ENCODE results near the gene ZFX. TPM values are rescaled to one million over a fixed set of nuclear protein-coding genes. Genes with fewer than 3 reads are reported as not detected.
A peak's percentile ranks its signal among the peaks of the same experiment; 100 is the strongest.

The ZFX gene
- total and polyA plus RNA-seq, 2 donors (not counting 1 experiment from before 2014, with no cell fraction given), result 31.2 to 61.9 TPM

DNA sequence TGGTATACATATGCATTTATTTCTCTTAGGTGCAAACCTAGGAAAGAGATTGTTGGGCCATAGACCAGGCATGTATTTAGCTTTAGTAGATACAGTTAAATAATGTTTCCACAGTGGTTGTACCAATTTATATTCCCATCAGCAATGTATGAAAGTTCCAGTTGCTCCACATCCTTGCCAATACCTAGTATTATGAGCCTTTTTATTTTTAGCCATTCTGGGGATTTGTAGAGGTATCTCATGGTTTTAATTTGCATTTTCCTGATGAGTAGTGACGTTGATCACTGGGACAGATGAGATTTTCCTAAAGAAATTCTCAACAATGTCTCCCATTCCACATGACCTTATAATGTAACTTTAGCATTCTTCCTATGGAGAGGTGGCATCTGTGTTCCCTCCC lies 107.5 kb downstream of the ZFX start:
- no peaks in the 10 kb centered on the region for H3K4me1 ChIP-seq (ENCODE audit: control insufficient read depth, extremely low read depth, insufficient read depth, low read length)
- no peak overlapping the region for H3K4me2 ChIP-seq (ENCODE audit: extremely low read depth, insufficient read depth, low read length)
- H3K79me2 ChIP-seq (ENCODE audit: control insufficient read depth, insufficient read depth, low read length), result no peaks in the 10 kb centered on the region
- H3K9ac ChIP-seq (ENCODE audit: insufficient read depth, low read length), result no peak overlapping the region
- no peak overlapping the region for H3K27ac ChIP-seq (ENCODE audit: insufficient read depth, low read length)
- H3K27me3 ChIP-seq (ENCODE audit: control insufficient read depth, insufficient read depth, low read length), result no peaks in the 10 kb centered on the region
- no peaks in the 10 kb centered on the region for H3K9me3 ChIP-seq (ENCODE audit: control insufficient read depth, insufficient read depth, low read depth, low read length)
- H3K4me3 ChIP-seq (replicated peaks in 1 of 4; ENCODE audit: control extremely low read depth in 1 of 4, insufficient read depth in 1 of 4, low read depth in 3 of 4, low read length in 4 of 4), result no peak overlapping the region
- H2AFZ ChIP-seq (ENCODE audit: low read length), result no peak overlapping the region
- no peaks in the 10 kb centered on the region for H4K20me1 ChIP-seq (ENCODE audit: control insufficient read depth, extremely low read depth, insufficient read depth, low read length)
- no peaks in the 10 kb centered on the region for H3K36me3 ChIP-seq (ENCODE audit: control insufficient read depth, insufficient read depth, low read length)
- TF ChIP-seq EZH2 (IDR thresholded peaks at IDR 0.05; ENCODE audit: low read length, missing control alignments), result no peak
- TF ChIP-seq, protein P1, sequence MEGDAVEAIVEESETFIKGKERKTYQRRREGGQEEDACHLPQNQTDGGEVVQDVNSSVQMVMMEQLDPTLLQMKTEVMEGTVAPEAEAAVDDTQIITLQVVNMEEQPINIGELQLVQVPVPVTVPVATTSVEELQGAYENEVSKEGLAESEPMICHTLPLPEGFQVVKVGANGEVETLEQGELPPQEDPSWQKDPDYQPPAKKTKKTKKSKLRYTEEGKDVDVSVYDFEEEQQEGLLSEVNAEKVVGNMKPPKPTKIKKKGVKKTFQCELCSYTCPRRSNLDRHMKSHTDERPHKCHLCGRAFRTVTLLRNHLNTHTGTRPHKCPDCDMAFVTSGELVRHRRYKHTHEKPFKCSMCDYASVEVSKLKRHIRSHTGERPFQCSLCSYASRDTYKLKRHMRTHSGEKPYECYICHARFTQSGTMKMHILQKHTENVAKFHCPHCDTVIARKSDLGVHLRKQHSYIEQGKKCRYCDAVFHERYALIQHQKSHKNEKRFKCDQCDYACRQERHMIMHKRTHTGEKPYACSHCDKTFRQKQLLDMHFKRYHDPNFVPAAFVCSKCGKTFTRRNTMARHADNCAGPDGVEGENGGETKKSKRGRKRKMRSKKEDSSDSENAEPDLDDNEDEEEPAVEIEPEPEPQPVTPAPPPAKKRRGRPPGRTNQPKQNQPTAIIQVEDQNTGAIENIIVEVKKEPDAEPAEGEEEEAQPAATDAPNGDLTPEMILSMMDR (conservative IDR thresholded peaks at IDR 0.05 in 1 of 2, IDR thresholded peaks at IDR 0.05 in 1 of 2; ENCODE audit: low read depth in 1 of 2, low read length in 2 of 2), result no peak
- DNase-seq (ENCODE audit: low read depth in 2 of 2), result no peak

GRCh38 chrX:24259544-24260240 lies 110.2 kb downstream of the ZFX start:
- DNase-seq (ENCODE audit: low read depth in 2 of 2), result peak; percentile 63 to 81
- no peaks in the 10 kb centered on the region for H3K9me3 ChIP-seq (ENCODE audit: control insufficient read depth, insufficient read depth, low read depth, low read length)

GRCh38 chrX:24260842-24261550 lies 111.5 kb downstream of the ZFX start:
- Histone ChIP-seq H3K9ac (ENCODE audit: insufficient read depth, low read length) (no peak overlapping the region), H3K79me2 (ENCODE audit: control insufficient read depth, insufficient read depth, low read length) (no peaks in the 10 kb centered on the region), H3K36me3 (ENCODE audit: control insufficient read depth, insufficient read depth, low read length) (no peaks in the 10 kb centered on the region), H3K4me2 (ENCODE audit: extremely low read depth, insufficient read depth, low read length) (no peak overlapping the region), H3K4me1 (ENCODE audit: control insufficient read depth, extremely low read depth, insufficient read depth, low read length) (no peaks in the 10 kb centered on the region), H3K9me3 (ENCODE audit: control insufficient read depth, insufficient read depth, low read depth, low read length) (no peaks in the 10 kb centered on the region), H3K27ac (ENCODE audit: insufficient read depth, low read length) (no peak overlapping the region), H2AFZ (ENCODE audit: low read length) (no peak overlapping the region), H3K4me3 (replicated peaks in 1 of 4; ENCODE audit: control extremely low read depth in 1 of 4, insufficient read depth in 1 of 4, low read depth in 3 of 4, low read length in 4 of 4) (no peak overlapping the region), H3K27me3 (ENCODE audit: control insufficient read depth, insufficient read depth, low read length) (no peaks in the 10 kb centered on the region), H4K20me1 (ENCODE audit: control insufficient read depth, extremely low read depth, insufficient read depth, low read length) (no peaks in the 10 kb centered on the region)
- no peak for TF ChIP-seq EZH2 (IDR thresholded peaks at IDR 0.05; ENCODE audit: low read length, missing control alignments)
- TF ChIP-seq, protein P1 (conservative IDR thresholded peaks at IDR 0.05 in 1 of 2, IDR thresholded peaks at IDR 0.05 in 1 of 2; ENCODE audit: low read depth in 1 of 2, low read length in 2 of 2), result no peak
- peak; percentile 50 to 61 for DNase-seq (ENCODE audit: low read depth in 2 of 2)

More at GRCh38 chrX:24259544-24260240, 110.2 kb downstream of the ZFX start:
- no peaks in the 10 kb centered on the region for H3K36me3 ChIP-seq (ENCODE audit: control insufficient read depth, insufficient read depth, low read length)
- H3K4me2 ChIP-seq (ENCODE audit: extremely low read depth, insufficient read depth, low read length), result no peak overlapping the region
- H3K4me1 ChIP-seq (ENCODE audit: control insufficient read depth, extremely low read depth, insufficient read depth, low read length), result no peaks in the 10 kb centered on the region
- H3K27me3 ChIP-seq (ENCODE audit: control insufficient read depth, insufficient read depth, low read length), result no peaks in the 10 kb centered on the region
- no peaks in the 10 kb centered on the region for H4K20me1 ChIP-seq (ENCODE audit: control insufficient read depth, extremely low read depth, insufficient read depth, low read length)
- H3K27ac ChIP-seq (ENCODE audit: insufficient read depth, low read length), result no peak overlapping the region
- no peak for TF ChIP-seq EZH2 (IDR thresholded peaks at IDR 0.05; ENCODE audit: low read length, missing control alignments)
- TF ChIP-seq, protein P1 (conservative IDR thresholded peaks at IDR 0.05 in 1 of 2, IDR thresholded peaks at IDR 0.05 in 1 of 2; ENCODE audit: low read depth in 1 of 2, low read length in 2 of 2), result peak; percentile 52 to 62
- H3K4me3 ChIP-seq (replicated peaks in 1 of 4; ENCODE audit: control extremely low read depth in 1 of 4, insufficient read depth in 1 of 4, low read depth in 3 of 4, low read length in 4 of 4), result no peak overlapping the region
- H2AFZ ChIP-seq (ENCODE audit: low read length), result no peak overlapping the region
- H3K79me2 ChIP-seq (ENCODE audit: control insufficient read depth, insufficient read depth, low read length), result no peaks in the 10 kb centered on the region
- no peak overlapping the region for H3K9ac ChIP-seq (ENCODE audit: insufficient read depth, low read length)
